ENCODE results near the gene MFSD6L.

- no peak for TF ChIP-seq RUNX3 (IDR thresholded peaks at IDR 0.05; ENCODE audit: low read length)
- TF ChIP-seq ZSCAN29 (IDR thresholded peaks at IDR 0.05): no peak
- no peak for TF ChIP-seq E2F8 (IDR thresholded peaks at IDR 0.05; ENCODE audit: low read depth, partially characterized antibody)
- no peak for TF ChIP-seq SP1 (IDR thresholded peaks at IDR 0.05; ENCODE audit: low read depth, low read length)
- TF ChIP-seq, protein P1, sequence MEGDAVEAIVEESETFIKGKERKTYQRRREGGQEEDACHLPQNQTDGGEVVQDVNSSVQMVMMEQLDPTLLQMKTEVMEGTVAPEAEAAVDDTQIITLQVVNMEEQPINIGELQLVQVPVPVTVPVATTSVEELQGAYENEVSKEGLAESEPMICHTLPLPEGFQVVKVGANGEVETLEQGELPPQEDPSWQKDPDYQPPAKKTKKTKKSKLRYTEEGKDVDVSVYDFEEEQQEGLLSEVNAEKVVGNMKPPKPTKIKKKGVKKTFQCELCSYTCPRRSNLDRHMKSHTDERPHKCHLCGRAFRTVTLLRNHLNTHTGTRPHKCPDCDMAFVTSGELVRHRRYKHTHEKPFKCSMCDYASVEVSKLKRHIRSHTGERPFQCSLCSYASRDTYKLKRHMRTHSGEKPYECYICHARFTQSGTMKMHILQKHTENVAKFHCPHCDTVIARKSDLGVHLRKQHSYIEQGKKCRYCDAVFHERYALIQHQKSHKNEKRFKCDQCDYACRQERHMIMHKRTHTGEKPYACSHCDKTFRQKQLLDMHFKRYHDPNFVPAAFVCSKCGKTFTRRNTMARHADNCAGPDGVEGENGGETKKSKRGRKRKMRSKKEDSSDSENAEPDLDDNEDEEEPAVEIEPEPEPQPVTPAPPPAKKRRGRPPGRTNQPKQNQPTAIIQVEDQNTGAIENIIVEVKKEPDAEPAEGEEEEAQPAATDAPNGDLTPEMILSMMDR (IDR thresholded peaks at IDR 0.05 in 2 of 3, conservative IDR thresholded peaks at IDR 0.05 in 1 of 3; ENCODE audit: control insufficient read depth in 2 of 3, extremely low read depth in 1 of 3, insufficient read depth in 1 of 3, low read depth in 3 of 3, low read length in 3 of 3): no peak
- TF ChIP-seq TARDBP (IDR thresholded peaks at IDR 0.05; ENCODE audit: borderline replicate concordance): no peak
- TF ChIP-seq MXI1 (IDR thresholded peaks at IDR 0.05; ENCODE audit: low read depth, low read length): no peak
These were observed 45.4 kb upstream of the MFSD6L start for GRCh38 chr17:8844229-8845218.
